ENCODE data around the gene TGM2.

Gene TGM2

GRCh38 chr20:38132156-38132909, 32.7 kb downstream of the TGM2 start:
- no peak for DNase-seq (ENCODE audit: low read depth in 3 of 3)

GRCh38 chr20:38131588-38132121, 33.4 kb downstream of the TGM2 start:
- DNase-seq (ENCODE audit: low read depth in 3 of 3) = no peak

GRCh38 chr20:38130687-38131587, 34.1 kb downstream of the TGM2 start:
- no peak for DNase-seq (ENCODE audit: low read depth in 3 of 3)

GRCh38 chr20:38129893-38130609, 35.0 kb downstream of the TGM2 start:
- DNase-seq (ENCODE audit: low read depth in 3 of 3) = no peak

GRCh38 chr20:38129248-38129865, 35.7 kb downstream of the TGM2 start:
- no peak for DNase-seq (ENCODE audit: low read depth in 3 of 3)

- no peak for DNase-seq (ENCODE audit: low read depth in 3 of 3)
Observed at GRCh38 chr20:38128691-38129090, 36.4 kb downstream of the TGM2 start.

GRCh38 chr20:38127920-38128528, 37.0 kb downstream of the TGM2 start:
- no peak for DNase-seq (ENCODE audit: low read depth in 3 of 3)

GRCh38 chr20:38126932-38127621, 38.0 kb downstream of the TGM2 start:
- no peak for DNase-seq (ENCODE audit: low read depth in 3 of 3)

GRCh38 chr20:38126146-38126921, 38.7 kb downstream of the TGM2 start:
- no peak for DNase-seq (ENCODE audit: low read depth in 3 of 3)

GRCh38 chr20:38125157-38126056, 39.7 kb downstream of the TGM2 start:
- no peak for DNase-seq (ENCODE audit: low read depth in 3 of 3)

GRCh38 chr20:38123021-38123587, 42.0 kb downstream of the TGM2 start:
- no peak for DNase-seq (ENCODE audit: low read depth in 3 of 3)

GRCh38 chr20:38121741-38122140, 43.3 kb downstream of the TGM2 start:
- DNase-seq (ENCODE audit: low read depth in 3 of 3) = no peak

- no peak for DNase-seq (ENCODE audit: low read depth in 3 of 3)
Observed at GRCh38 chr20:38120625-38120988, 44.5 kb downstream of the TGM2 start.

- no peak for DNase-seq (ENCODE audit: low read depth in 3 of 3)
Observed at GRCh38 chr20:38119446-38119845, 45.6 kb downstream of the TGM2 start.

- DNase-seq (ENCODE audit: low read depth in 3 of 3) = no peak
Observed at GRCh38 chr20:38117635-38118034, 47.4 kb downstream of the TGM2 start.

GRCh38 chr20:38117205-38117604, 47.9 kb downstream of the TGM2 start:
- DNase-seq (ENCODE audit: low read depth in 3 of 3) = no peak

GRCh38 chr20:38116409-38117165, 48.5 kb downstream of the TGM2 start:
- no peak for DNase-seq (ENCODE audit: low read depth in 3 of 3)

- DNase-seq (ENCODE audit: low read depth in 3 of 3) = no peak
Observed at GRCh38 chr20:38115896-38116295, 49.2 kb downstream of the TGM2 start.
